SK-N-SH (cell line): ENCODE results near the gene ADGRG3. TPM values are rescaled to one million over a fixed set of nuclear protein-coding genes. Genes with fewer than 3 reads are reported as not detected.

ENCODE experiments used
- CTCF ChIA-PET: fragments of 300-600, 350-600 bp; formaldehyde crosslinking; extraction: SDS; loops from one replicate; lab custom pipeline; 2021; lab: Yijun Ruan, JAX
- POLR2A ChIA-PET: fragments of 350-600 bp; sonication (Branson Sonifier 250); formaldehyde crosslinking; extraction: SDS; loops from one replicate; lab custom pipeline; 2020; ENCODE audit warnings: antibody characterized with exemption, inconsistent platforms; lab: Yijun Ruan, JAX
- DNase-seq: peaks from one replicate; pipeline ENCODE4 v3.0.0; 2012
- H2AFZ ChIP-seq: fragments of 200-600 bp; sonication (generic); 2 replicates; pipeline ENCODE4 v1.8.1; 2016; ENCODE audit warnings: antibody characterized with exemption, mild to moderate bottlenecking, low read depth
- H3F3A ChIP-seq: fragments of 200-600 bp; sonication (generic); replicated peaks from 2 replicates; pipeline ENCODE3; 2016; ENCODE audit warnings: antibody characterized with exemption, mild to moderate bottlenecking; ENCODE audit not compliant: insufficient read depth
- H3K27ac ChIP-seq, 2 experiments: fragments of 200-500 bp in 1 of 2; fragments of 200-600 bp in 1 of 2; sonication (Bioruptor generic) in 1 of 2; sonication (generic), shearing (Covaris generic) in 1 of 2; 2 replicates each; pipeline versions ENCODE4 v1.5.1 to v1.6.1; 2014 to 2016; ENCODE audit warnings: low read depth in 2 of 2, inconsistent platforms in 1 of 2, low read length in 1 of 2, mild to moderate bottlenecking in 1 of 2, mixed read lengths in 1 of 2
- H3K27me3 ChIP-seq: fragments of 200-600 bp; sonication (generic), shearing (Covaris generic); 2 replicates; pipeline ENCODE4 v1.6.1; 2016; ENCODE audit warnings: mixed run types; ENCODE audit not compliant: insufficient read depth
- H3K36me3 ChIP-seq, 2 experiments: fragments of 200-500 bp in 1 of 2; fragments of 200-600 bp in 1 of 2; sonication (Bioruptor generic) in 1 of 2; sonication (generic) in 1 of 2; replicated peaks in 1 of 2; 2 replicates each; pipeline versions ENCODE3 to v1.5.1; 2014 to 2016; ENCODE audit warnings: low read length in 1 of 2, mild to moderate bottlenecking in 1 of 2; ENCODE audit not compliant: insufficient read depth in 2 of 2, control insufficient read depth in 1 of 2
- H3K4me1 ChIP-seq, 2 experiments: fragments of 200-500 bp in 1 of 2; fragments of 200-600 bp in 1 of 2; sonication (Bioruptor generic) in 1 of 2; sonication (generic), shearing (Covaris generic) in 1 of 2; 2 replicates each; pipeline versions ENCODE4 v1.5.1 to v1.6.1; 2014 to 2016; ENCODE audit warnings: low read depth in 1 of 2, low read length in 1 of 2, mixed run types in 1 of 2; ENCODE audit not compliant: insufficient read depth in 2 of 2, control insufficient read depth in 1 of 2
- H3K4me2 ChIP-seq: fragments of 200-600 bp; sonication (generic), shearing (Covaris generic); 2 replicates; pipeline ENCODE4 v1.6.1; 2017; ENCODE audit warnings: mixed run types
- H3K4me3 ChIP-seq, 2 experiments: fragments of 200-500 bp in 1 of 2; fragments of 200-600 bp in 1 of 2; sonication (Bioruptor generic) in 1 of 2; sonication (generic), shearing (Covaris generic) in 1 of 2; 2 replicates each; pipeline versions ENCODE4 v1.5.1 to v1.8.1; 2014 to 2016; ENCODE audit warnings: low read depth in 2 of 2, inconsistent platforms in 1 of 2, low read length in 1 of 2, mild to moderate bottlenecking in 1 of 2, mixed read lengths in 1 of 2, moderate library complexity in 1 of 2
- H3K79me2 ChIP-seq: fragments of 200-600 bp; sonication (generic); 2 replicates; pipeline ENCODE4 v1.8.1; 2017; ENCODE audit warnings: mild to moderate bottlenecking; ENCODE audit not compliant: insufficient read depth
- H3K9ac ChIP-seq: fragments of 200-600 bp; sonication (generic); 2 replicates; pipeline ENCODE4 v1.6.1; 2017; ENCODE audit warnings: mixed run types
- H3K9me2 ChIP-seq: fragments of 200-600 bp; sonication (generic); 2 replicates; pipeline ENCODE4 v1.6.1; 2017; ENCODE audit warnings: mixed run types
- H3K9me3 ChIP-seq: fragments of 200-600 bp; sonication (generic); 2 replicates; pipeline ENCODE4 v1.6.1; 2017; ENCODE audit warnings: mixed run types, mild to moderate bottlenecking, moderate library complexity
- H4K20me1 ChIP-seq: fragments of 200-600 bp; sonication (generic); 2 replicates; pipeline ENCODE4 v1.6.1; 2017; ENCODE audit warnings: mild to moderate bottlenecking, mixed run types; ENCODE audit not compliant: insufficient read depth
- CTCF ChIP-seq: fragments of 200-600 bp; sonication (generic); IDR thresholded peaks from 2 replicates; pipeline ENCODE4 v1.6.1; 2017; ENCODE audit warnings: antibody characterized with exemption, mild to moderate bottlenecking, moderate library complexity
- EP300 ChIP-seq, 2 experiments: IDR thresholded peaks; 2 replicates each; pipeline versions ENCODE4 v1.4.0 to v1.6.1; 2012; ENCODE audit warnings: borderline replicate concordance in 1 of 2, low read depth in 1 of 2, low read length in 1 of 2
- FOXM1 ChIP-seq: IDR thresholded peaks from 2 replicates; pipeline ENCODE4 v1.4.0; 2012; ENCODE audit warnings: low read depth, mild to moderate bottlenecking
- GATA2 ChIP-seq: sonication (generic); formaldehyde crosslinking; IDR thresholded peaks from 2 replicates; pipeline ENCODE4 v1.5.0; 2020; ENCODE audit warnings: mild to moderate bottlenecking, missing genetic modification reagents
- IRF3 ChIP-seq: fragments of 150-350 bp; IDR thresholded peaks from 2 replicates; pipeline ENCODE4 v1.6.1; 2016; ENCODE audit warnings: mild to moderate bottlenecking, low read depth, low read length
- NFIC ChIP-seq: IDR thresholded peaks from 2 replicates; pipeline ENCODE4 v1.4.0; 2012; ENCODE audit warnings: borderline replicate concordance
- PBX3 ChIP-seq: IDR thresholded peaks from 2 replicates; pipeline ENCODE4; 2012
- RAD21 ChIP-seq: IDR thresholded peaks from 2 replicates; pipeline ENCODE4 v1.6.1; 2012; ENCODE audit warnings: mild to moderate bottlenecking, low read length
- RFX5 ChIP-seq: IDR thresholded peaks from 2 replicates; pipeline ENCODE4 v1.6.1; 2012; ENCODE audit warnings: mild to moderate bottlenecking, improper control_type of control experiment, low read length
- USF2 ChIP-seq: fragments of 150-350 bp; IDR thresholded peaks from 2 replicates; pipeline ENCODE4 v1.6.1; 2017; ENCODE audit warnings: antibody characterized with exemption, low read length, low read depth, borderline replicate concordance
- YY1 ChIP-seq: IDR thresholded peaks from 2 replicates; pipeline ENCODE4 v1.4.0; 2012; ENCODE audit warnings: low read depth, mild to moderate bottlenecking
- WGBS: methylation state at CpG from one replicate; pipeline ENCODE4 v1.1.6; 2017; ENCODE audit warnings: low lambda C conversion rate; 5-methylcytosine and 5-hydroxymethylcytosine counted together
- polyA plus RNA-seq, 3 experiments: library from polyadenylated mRNA; depleted of rRNA; stranded (reverse); fragments of >200 nt; gene quantifications; 2 replicates each; pipeline ENCODE4 v1.2.3, GENCODE V29; 2012

The ADGRG3 gene
- polyA plus RNA-seq, 1 of the 3 experiments (the other 2 are of a cell fraction): not detected

- Histone ChIP-seq H3K9me3 (no peaks in the 10 kb centered on the region), H3K4me3 (no peak overlapping the region), H3K36me3 (no peaks in the 10 kb centered on the region), H2AFZ (no peak overlapping the region), H4K20me1 (no peaks in the 10 kb centered on the region), H3K27ac (no peak overlapping the region), H3F3A (no peaks in the 10 kb centered on the region), H3K79me2 (no peaks in the 10 kb centered on the region), H3K4me2 (no peak overlapping the region), H3K9me2 (no peaks in the 10 kb centered on the region), H3K27me3 (no peaks in the 10 kb centered on the region), H3K9ac (no peak overlapping the region), H3K4me1 (peaks cover 0 to 14% of the 10 kb centered on the region in 2 experiments; a peak in 2 of 4 replicates)
- TF ChIP-seq RAD21 (no peak), FOXM1 (no peak), USF2 (no peak), RFX5 (no peak), NFIC (no peak), IRF3 (no peak)
- 72% methylated on average over 8 of the region's 10 CpGs for WGBS
- CTCF ChIA-PET: interaction anchor here (1.1 to 5.6 kb wide), 4 partner anchors 11 to 28 kb away, joined by 3 to 30 read pairs (median 4); no protein-coding TSS in a partner anchor
- no peak for DNase-seq
- POLR2A ChIA-PET: interaction anchor here (0.7 kb wide), 1 partner anchor 684 kb away, joined by 5 read pairs; no protein-coding TSS in a partner anchor
Observed at GRCh38 chr16:57621521-57622271, 46.4 kb upstream of the ADGRG3 start.

- H3K79me2 ChIP-seq: no peaks in the 10 kb centered on the region
- H2AFZ ChIP-seq: no peak overlapping the region
- H3K27me3 ChIP-seq: no peaks in the 10 kb centered on the region
- no peak overlapping the region for H3K27ac ChIP-seq
- peaks cover 2 to 19% of the 10 kb centered on the region in 2 experiments; a peak in 2 of 4 replicates for H3K4me1 ChIP-seq
- CTCF ChIA-PET: interaction anchor here (1.0 to 5.6 kb wide), 7 partner anchors 10 to 46 kb away, joined by 3 to 30 read pairs (median 4); no protein-coding TSS in a partner anchor
- POLR2A ChIA-PET: no interaction called here
- H3K9me2 ChIP-seq: no peaks in the 10 kb centered on the region
- no peak for DNase-seq
- no peak overlapping the region for H3K4me2 ChIP-seq
- no peaks in the 10 kb centered on the region for H3K9me3 ChIP-seq
- H3K36me3 ChIP-seq: no peaks in the 10 kb centered on the region
- peaks cover under 1% of the 10 kb centered on the region for H3F3A ChIP-seq
- 71% methylated on average over 12 of the region's 16 CpGs for WGBS
- no peak overlapping the region for H3K4me3 ChIP-seq
- TF ChIP-seq RAD21: no peak
- no peak for TF ChIP-seq RFX5
- TF ChIP-seq YY1: no peak
- no peak for TF ChIP-seq IRF3
- no peak for TF ChIP-seq USF2
- TF ChIP-seq PBX3: no peak
- no peak for TF ChIP-seq EP300 (IDR thresholded peaks at IDR 0.05; ENCODE audit: borderline replicate concordance in 1 of 2, low read depth in 1 of 2, low read length in 1 of 2)
- no peak for TF ChIP-seq GATA2 (CRISPR knock-in tag)
- TF ChIP-seq CTCF: no peak
- no peak overlapping the region for H3K9ac ChIP-seq
- no peaks in the 10 kb centered on the region for H4K20me1 ChIP-seq
Observed at GRCh38 chr16:57622361-57623250, 45.5 kb upstream of the ADGRG3 start.
